ENCODE results near the gene BAZ1A. TPM values are rescaled to one million over a fixed set of nuclear protein-coding genes. Genes with fewer than 3 reads are reported as not detected.

The BAZ1A gene
- total RNA-seq, 1 experiment from 2014 or later, result 27.2 TPM

GRCh38 chr14:34770901-34771300 lies 104.3 kb downstream of the BAZ1A start:
- CTCF ChIA-PET, result no interaction called here
- intact Hi-C loops (cut with micrococcal nuclease; ENCODE audit: unreplicated experiment), result no loop called here

GRCh38 chr14:34766606-34767005 lies 108.6 kb downstream of the BAZ1A start:
- peaks cover 24% of the 10 kb centered on the region; the same call in 1 of the 2 replicates for H3K36me3 ChIP-seq (ENCODE audit: control insufficient read depth, insufficient read depth, low read length)
- POLR2A ChIA-PET, result no interaction called here
- intact Hi-C loops (cut with micrococcal nuclease; ENCODE audit: unreplicated experiment), result no loop called here

More at GRCh38 chr14:34770901-34771300, 104.3 kb downstream of the BAZ1A start:
- no peak for TF ChIP-seq POLR2AphosphoS5 (IDR thresholded peaks at IDR 0.05; ENCODE audit: low read depth, low read length)
- TF ChIP-seq TCF7L2 (IDR thresholded peaks at IDR 0.05; ENCODE audit: low read depth, low read length), result no peak
- no peak for TF ChIP-seq SIN3A (IDR thresholded peaks at IDR 0.05; ENCODE audit: borderline replicate concordance, insufficient read depth, low read depth, low read length)
- no peak for TF ChIP-seq CTCF (IDR thresholded peaks at IDR 0.05)
- TF ChIP-seq REST (IDR thresholded peaks at IDR 0.05; ENCODE audit: insufficient read depth in 1 of 2, low read depth in 2 of 2, low read length in 1 of 2), result no peak
- no peak overlapping the region for H3K27ac ChIP-seq (ENCODE audit: low read length)
- ATAC-seq (no peak), DNase-seq (ENCODE audit: low read depth, low spot score) (no peak)
- peaks cover 20% of the 10 kb centered on the region; the same call in 1 of the 2 replicates for H3K36me3 ChIP-seq (ENCODE audit: control insufficient read depth, insufficient read depth, low read length)
- no peak overlapping the region for H3K4me3 ChIP-seq (ENCODE audit: low read depth in 2 of 2, low read length in 2 of 2)
- no peaks in the 10 kb centered on the region for H3K9me3 ChIP-seq (ENCODE audit: control insufficient read depth, insufficient read depth, low read depth, low read length)
- in situ Hi-C loops (cut with HindIII; ENCODE audit: low pct_unique_long_range_greater_than_20kb, low sequenced_read_pairs), result no loop called here
- POLR2A ChIA-PET, result no interaction called here
- no peaks in the 10 kb centered on the region for H3K4me1 ChIP-seq (ENCODE audit: control insufficient read depth, insufficient read depth, low read length)
- H3K27me3 ChIP-seq (ENCODE audit: control insufficient read depth, insufficient read depth, low read length), result no peaks in the 10 kb centered on the region
- no TSS peak for BruUV-seq (replicated peaks)

More at GRCh38 chr14:34766606-34767005, 108.6 kb downstream of the BAZ1A start:
- H3K9me3 ChIP-seq (ENCODE audit: control insufficient read depth, insufficient read depth, low read depth, low read length), result no peaks in the 10 kb centered on the region
- in situ Hi-C loops (cut with HindIII; ENCODE audit: low pct_unique_long_range_greater_than_20kb, low sequenced_read_pairs), result no loop called here
- CTCF ChIA-PET, result no interaction called here
- ATAC-seq (no peak), DNase-seq (ENCODE audit: low read depth, low spot score) (no peak)
- no peaks in the 10 kb centered on the region for H3K27me3 ChIP-seq (ENCODE audit: control insufficient read depth, insufficient read depth, low read length)
- no peaks in the 10 kb centered on the region for H3K4me1 ChIP-seq (ENCODE audit: control insufficient read depth, insufficient read depth, low read length)
- TF ChIP-seq SIN3A (IDR thresholded peaks at IDR 0.05; ENCODE audit: borderline replicate concordance, insufficient read depth, low read depth, low read length) (no peak), TCF7L2 (IDR thresholded peaks at IDR 0.05; ENCODE audit: low read depth, low read length) (no peak), REST (IDR thresholded peaks at IDR 0.05; ENCODE audit: insufficient read depth in 1 of 2, low read depth in 2 of 2, low read length in 1 of 2) (no peak), CTCF (IDR thresholded peaks at IDR 0.05) (no peak), POLR2AphosphoS5 (IDR thresholded peaks at IDR 0.05; ENCODE audit: low read depth, low read length) (no peak)
- H3K4me3 ChIP-seq (ENCODE audit: low read depth in 2 of 2, low read length in 2 of 2), result no peak overlapping the region
- no peak overlapping the region; the same call in 1 of the 2 replicates for H3K27ac ChIP-seq (ENCODE audit: low read length)
- no TSS peak for BruUV-seq (replicated peaks)

Measured in Panc1 (cell line).